ENCODE data around the gene CIZ1. TPM values are rescaled to one million over a fixed set of nuclear protein-coding genes. Genes with fewer than 3 reads are reported as not detected.

CIZ1 gene
- total RNA-seq, 4 donors from 2014 or later: 46.0 to 103 (median 59.9) TPM

- TF ChIP-seq CTCF (IDR thresholded peaks at IDR 0.05; ENCODE audit: low read depth): no peak
These were observed 10.9 kb downstream of the CIZ1 start for GRCh38 chr9:128180447-128180846.

- no peak for TF ChIP-seq CTCF (IDR thresholded peaks at IDR 0.05; ENCODE audit: low read depth)
These were observed 11.4 kb downstream of the CIZ1 start for GRCh38 chr9:128180001-128180400.

- no peak for TF ChIP-seq CTCF (IDR thresholded peaks at IDR 0.05; ENCODE audit: low read depth)
These were observed 12.5 kb downstream of the CIZ1 start for GRCh38 chr9:128178806-128179431.

- TF ChIP-seq CTCF (IDR thresholded peaks at IDR 0.05; ENCODE audit: low read depth): no peak
These were observed 15.6 kb downstream of the CIZ1 start for GRCh38 chr9:128175726-128176125.

- TF ChIP-seq CTCF (IDR thresholded peaks at IDR 0.05; ENCODE audit: low read depth): no peak
These were observed 16.2 kb downstream of the CIZ1 start for GRCh38 chr9:128175102-128175563.

GRCh38 chr9:128174062-128174461, 17.3 kb downstream of the CIZ1 start:
- no peak for TF ChIP-seq CTCF (IDR thresholded peaks at IDR 0.05; ENCODE audit: low read depth)

GRCh38 chr9:128169925-128170324, 21.4 kb downstream of the CIZ1 start:
- TF ChIP-seq CTCF (IDR thresholded peaks at IDR 0.05; ENCODE audit: low read depth): no peak
